Nephron (organoid): ENCODE measurements around the gene UPK2.

Experiments
- H3K27ac Mint-ChIP-seq, 3 experiments: 2 replicates each; pipeline ENCODE4 v1.8.0; 2020; ENCODE audit warnings: mixed read lengths in 3 of 3, mild to moderate bottlenecking in 2 of 3, moderate library complexity in 1 of 3
- H3K27me3 Mint-ChIP-seq: 2 replicates; pipeline ENCODE4 v1.8.0; 2021; ENCODE audit warnings: low read depth, mild to moderate bottlenecking, moderate library complexity, mixed read lengths
- H3K36me3 Mint-ChIP-seq: 2 replicates; pipeline ENCODE4 v1.8.0; 2020; ENCODE audit warnings: low read depth, mixed read lengths
- H3K4me1 Mint-ChIP-seq: 2 replicates; pipeline ENCODE4 v1.8.0; 2020; ENCODE audit warnings: mixed read lengths
- H3K4me3 Mint-ChIP-seq, 3 experiments: 2 replicates each; pipeline ENCODE4 v1.8.0; 2020; ENCODE audit warnings: mild to moderate bottlenecking in 3 of 3, mixed read lengths in 3 of 3, moderate library complexity in 2 of 3
- H3K9me3 Mint-ChIP-seq: 2 replicates; pipeline ENCODE4 v1.8.0; 2020; ENCODE audit warnings: mixed read lengths
- TF ChIP-seq, protein P1 (sequence below), 3 experiments: fragments of 200-600 bp; sonication (generic); IDR thresholded peaks; one replicate each; pipeline ENCODE4 v1.5.0; 2021; ENCODE audit warnings: antibody characterized with exemption in 3 of 3; ENCODE audit not compliant: unreplicated experiment in 3 of 3

UPK2 gene

DNA sequence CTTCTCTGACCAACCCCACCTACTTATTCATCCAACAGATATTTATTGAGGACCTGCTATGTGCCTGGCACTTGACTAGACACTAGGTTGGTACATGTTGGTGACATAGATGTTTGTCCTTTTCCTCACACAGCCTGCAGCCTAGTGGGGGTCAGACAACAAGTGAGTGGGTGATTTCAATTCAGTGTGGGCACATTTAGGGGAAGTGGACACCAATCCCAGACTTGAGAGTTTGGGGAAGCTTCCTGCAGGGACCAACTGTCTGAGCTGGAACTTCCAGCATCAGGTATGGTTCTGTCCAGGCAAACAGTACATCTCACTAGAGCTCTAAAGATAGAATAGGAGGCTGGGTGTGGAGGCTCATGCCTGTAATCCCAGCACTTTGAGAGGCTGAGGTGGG lies 24.5 kb upstream of the UPK2 start:
- peak overlapping the region in 1 of 3 experiments; percentile 99 for H3K27ac Mint-ChIP-seq
- H3K36me3 Mint-ChIP-seq: no peaks in the 10 kb centered on the region
- no peaks in the 10 kb centered on the region for H3K9me3 Mint-ChIP-seq
- TF ChIP-seq, protein P1, sequence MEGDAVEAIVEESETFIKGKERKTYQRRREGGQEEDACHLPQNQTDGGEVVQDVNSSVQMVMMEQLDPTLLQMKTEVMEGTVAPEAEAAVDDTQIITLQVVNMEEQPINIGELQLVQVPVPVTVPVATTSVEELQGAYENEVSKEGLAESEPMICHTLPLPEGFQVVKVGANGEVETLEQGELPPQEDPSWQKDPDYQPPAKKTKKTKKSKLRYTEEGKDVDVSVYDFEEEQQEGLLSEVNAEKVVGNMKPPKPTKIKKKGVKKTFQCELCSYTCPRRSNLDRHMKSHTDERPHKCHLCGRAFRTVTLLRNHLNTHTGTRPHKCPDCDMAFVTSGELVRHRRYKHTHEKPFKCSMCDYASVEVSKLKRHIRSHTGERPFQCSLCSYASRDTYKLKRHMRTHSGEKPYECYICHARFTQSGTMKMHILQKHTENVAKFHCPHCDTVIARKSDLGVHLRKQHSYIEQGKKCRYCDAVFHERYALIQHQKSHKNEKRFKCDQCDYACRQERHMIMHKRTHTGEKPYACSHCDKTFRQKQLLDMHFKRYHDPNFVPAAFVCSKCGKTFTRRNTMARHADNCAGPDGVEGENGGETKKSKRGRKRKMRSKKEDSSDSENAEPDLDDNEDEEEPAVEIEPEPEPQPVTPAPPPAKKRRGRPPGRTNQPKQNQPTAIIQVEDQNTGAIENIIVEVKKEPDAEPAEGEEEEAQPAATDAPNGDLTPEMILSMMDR (IDR thresholded peaks at IDR 0.05; ENCODE audit: unreplicated experiment in 3 of 3): no peak
- peaks cover 3% of the 10 kb centered on the region for H3K27me3 Mint-ChIP-seq
- peaks cover 39% of the 10 kb centered on the region for H3K4me1 Mint-ChIP-seq
- H3K4me3 Mint-ChIP-seq: peak overlapping the region in 1 of 3 experiments; percentile 91

DNA sequence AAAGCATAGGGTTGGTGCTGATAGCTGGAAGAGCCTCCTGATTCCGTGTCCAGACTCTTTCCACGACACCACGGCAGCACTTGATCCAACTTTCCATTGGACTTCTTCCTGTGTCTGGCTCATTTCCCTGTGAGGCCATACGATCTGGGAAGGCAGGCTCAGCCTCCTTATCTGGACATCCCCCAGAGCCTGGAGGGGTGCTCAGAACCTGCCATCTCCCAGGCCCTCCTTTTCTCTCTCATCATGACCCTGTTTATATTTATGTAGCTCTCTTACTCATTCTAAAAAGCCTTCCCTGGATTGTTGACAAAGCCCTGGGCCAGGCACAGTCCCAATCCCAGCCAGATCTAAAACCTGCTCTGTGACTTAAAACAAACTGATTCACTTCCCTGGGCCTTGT lies 22.6 kb upstream of the UPK2 start:
- peak overlapping the region; percentile 36 to 88 (median 77) for H3K27ac Mint-ChIP-seq
- peak overlapping the region in 1 of 3 experiments; percentile 56 for H3K4me3 Mint-ChIP-seq
- TF ChIP-seq, protein P1 (IDR thresholded peaks at IDR 0.05; ENCODE audit: unreplicated experiment in 3 of 3): no peak
- H3K4me1 Mint-ChIP-seq: peaks cover 22% of the 10 kb centered on the region
- no peaks in the 10 kb centered on the region for H3K36me3 Mint-ChIP-seq
- H3K9me3 Mint-ChIP-seq: no peaks in the 10 kb centered on the region
- H3K27me3 Mint-ChIP-seq: peaks cover 3% of the 10 kb centered on the region

DNA sequence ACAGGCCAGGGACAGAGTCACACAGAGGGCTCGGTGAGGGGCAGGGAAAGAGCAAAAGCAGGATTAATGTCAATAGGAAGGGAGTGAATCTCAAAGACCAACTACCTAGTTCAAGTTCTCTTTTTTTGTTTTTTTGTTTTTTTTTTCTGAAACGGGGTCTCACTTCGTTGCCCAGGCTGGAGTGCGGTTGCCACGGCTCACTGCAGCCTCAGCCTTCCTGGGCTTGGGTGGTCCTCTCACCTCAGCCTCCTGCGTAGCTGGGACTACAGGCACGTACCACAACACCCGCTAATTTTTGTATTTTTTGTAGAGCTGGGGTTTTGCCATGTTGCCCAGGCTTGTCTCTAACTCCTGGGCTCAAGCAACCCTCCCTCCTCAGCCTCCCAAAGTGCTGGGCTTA lies 20.7 kb upstream of the UPK2 start:
- no peaks in the 10 kb centered on the region for H3K27me3 Mint-ChIP-seq
- no peaks in the 10 kb centered on the region for H3K36me3 Mint-ChIP-seq
- H3K9me3 Mint-ChIP-seq: no peaks in the 10 kb centered on the region
- peaks cover 24% of the 10 kb centered on the region for H3K4me1 Mint-ChIP-seq
- H3K4me3 Mint-ChIP-seq: no peak overlapping the region
- TF ChIP-seq, protein P1 (IDR thresholded peaks at IDR 0.05; ENCODE audit: unreplicated experiment in 3 of 3): no peak
- H3K27ac Mint-ChIP-seq: no peak overlapping the region

DNA sequence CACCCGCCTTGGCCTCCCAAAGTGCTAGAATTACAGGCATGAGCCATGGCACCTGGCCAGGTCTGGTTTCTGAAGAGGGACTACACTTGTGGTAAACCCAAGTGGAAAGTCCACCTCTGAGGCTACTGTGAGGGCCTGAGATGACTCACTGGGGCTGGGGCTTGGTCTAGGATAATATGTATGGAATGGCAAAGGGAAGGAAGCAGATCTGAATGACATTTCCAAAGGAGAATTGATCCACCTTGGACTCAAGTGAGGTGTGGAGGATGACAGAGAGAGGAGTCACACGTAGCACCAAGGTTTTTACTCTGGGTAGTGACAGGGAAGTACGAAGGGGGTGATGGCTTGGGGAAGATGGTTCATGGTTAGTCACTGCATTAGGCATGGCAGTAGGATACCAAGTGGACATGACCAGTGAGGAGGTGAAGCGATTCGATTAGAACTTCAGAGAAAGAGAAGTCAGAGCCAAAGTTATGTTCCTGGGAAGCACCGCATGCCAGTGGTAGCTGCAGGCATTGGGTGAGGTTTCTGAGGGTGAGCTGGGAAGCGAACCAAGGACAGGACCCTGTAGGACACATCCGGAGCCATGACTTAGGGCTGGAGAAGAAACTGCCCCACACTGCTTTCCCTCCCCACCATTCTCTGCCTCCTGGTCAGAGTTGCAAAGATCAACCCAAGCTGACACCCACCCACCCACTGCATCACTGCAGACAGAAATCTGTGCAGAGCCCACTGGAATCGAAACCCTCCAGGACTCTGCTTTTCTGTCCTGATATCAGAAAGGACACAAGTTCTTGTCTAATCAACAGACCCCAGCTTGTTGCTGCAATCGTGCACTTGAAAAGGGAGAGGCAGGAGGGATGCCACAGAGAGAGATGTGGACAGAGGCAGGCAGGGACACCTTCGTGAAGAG lies 17.4 kb upstream of the UPK2 start:
- Mint-ChIP-seq H3K27me3 (peaks cover 7% of the 10 kb centered on the region), H3K4me3 (no peak overlapping the region), H3K9me3 (no peaks in the 10 kb centered on the region), H3K36me3 (no peaks in the 10 kb centered on the region), H3K4me1 (peaks cover 12% of the 10 kb centered on the region), H3K27ac (peak overlapping the region; percentile 33 to 69 (median 35))
- TF ChIP-seq, protein P1 (IDR thresholded peaks at IDR 0.05; ENCODE audit: unreplicated experiment in 3 of 3): no peak

DNA sequence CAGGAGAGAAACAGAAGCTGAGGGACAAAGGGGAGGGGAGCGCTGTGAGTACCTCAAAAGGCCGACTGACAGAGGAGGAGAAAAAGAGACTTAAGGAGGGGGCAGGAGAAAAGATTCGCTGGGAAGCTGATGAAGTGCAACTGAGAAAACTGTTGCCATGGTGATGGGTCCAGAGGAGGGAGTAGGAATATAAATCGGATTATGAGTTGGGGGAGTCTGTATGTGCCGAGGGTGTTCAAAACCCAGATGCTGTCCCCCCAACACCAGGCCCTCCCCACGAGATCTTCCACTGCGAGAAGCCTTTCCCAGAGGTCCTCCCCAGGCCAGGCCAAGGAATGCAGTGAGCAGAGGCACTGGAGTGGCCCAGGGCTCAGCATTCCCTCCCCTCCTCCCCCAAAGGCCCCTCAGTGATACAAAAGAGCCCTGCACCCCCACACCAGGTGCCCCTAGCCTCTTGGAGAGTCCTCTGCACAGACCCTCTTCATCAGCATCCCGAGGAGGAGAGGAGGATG lies 16.6 kb upstream of the UPK2 start:
- no peaks in the 10 kb centered on the region for H3K36me3 Mint-ChIP-seq
- no peak overlapping the region for H3K4me3 Mint-ChIP-seq
- H3K27ac Mint-ChIP-seq: peak overlapping the region; percentile 33 to 69 (median 35)

More for the DNA sequence above, 16.6 kb upstream of the UPK2 start:
- Mint-ChIP-seq H3K9me3 (no peaks in the 10 kb centered on the region), H3K4me1 (peaks cover 11% of the 10 kb centered on the region), H3K27me3 (peaks cover 7% of the 10 kb centered on the region)
- TF ChIP-seq, protein P1 (IDR thresholded peaks at IDR 0.05; ENCODE audit: unreplicated experiment in 3 of 3): no peak
